GM21576 (cell line): ENCODE data around the gene ACAD10.
"Not testable (repeated sequence)": the region's sequence is repeated elsewhere in the genome, so short reads cannot be mapped to it uniquely, and the experiment has no call there.

Experiments used
- ATAC-seq: cut with Tn5 transposase; IDR thresholded peaks from one replicate; pipeline ENCODE4 v1.9.1; 2021; ENCODE audit warnings: mild to moderate bottlenecking, moderate library complexity; ENCODE audit not compliant: unreplicated experiment

ACAD10 gene

DNA sequence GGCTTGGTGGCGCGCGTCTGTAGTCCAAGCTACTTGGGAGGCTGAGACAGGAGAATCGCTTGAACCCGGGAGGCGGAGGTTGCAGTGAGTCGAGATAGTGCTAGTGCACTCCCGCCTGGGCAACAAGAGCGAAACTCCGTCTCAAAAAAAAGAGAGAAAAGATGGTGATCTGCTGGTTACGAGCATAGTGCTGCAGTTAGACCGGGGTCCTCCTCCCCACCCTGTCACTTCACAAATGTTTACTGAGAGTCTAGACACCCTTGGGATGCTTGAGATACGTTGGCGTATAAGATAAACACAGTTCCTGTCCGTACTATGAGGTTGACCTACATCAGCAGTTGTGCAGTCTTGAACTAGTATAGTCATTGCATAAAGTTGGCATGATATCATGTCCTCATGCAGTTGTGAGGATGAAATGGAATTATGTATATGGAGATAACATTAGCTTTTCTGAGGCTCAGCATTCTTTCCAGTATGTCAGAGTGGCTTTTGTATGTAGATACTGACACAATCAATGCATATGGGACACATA lies 787 bp downstream of the ACAD10 start:
- ATAC-seq, result no peak

GRCh38 chr12:111687255-111687654 lies 1.4 kb downstream of the ACAD10 start:
- ATAC-seq, result no peak

DNA sequence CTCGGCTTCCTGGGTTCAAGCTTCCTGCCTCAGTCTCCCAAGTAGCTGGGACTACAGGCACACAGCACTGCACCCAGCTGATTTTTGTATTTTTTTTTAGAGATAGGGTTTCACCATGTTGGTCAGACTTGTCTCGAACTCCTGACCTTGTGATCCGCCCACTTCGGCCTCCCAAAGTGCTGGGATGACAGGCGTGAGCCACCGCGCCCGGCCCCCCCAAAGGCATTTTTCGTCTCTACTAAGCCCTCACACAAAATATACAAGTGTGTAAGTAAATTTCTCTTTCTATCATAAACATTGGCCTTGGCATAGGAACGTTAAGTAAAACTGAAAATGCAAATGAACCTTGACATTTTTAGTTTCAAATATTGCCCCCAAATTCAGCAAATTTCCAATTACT lies 2.1 kb downstream of the ACAD10 start:
- ATAC-seq, result no peak

- ATAC-seq, result no peak
Observed at GRCh38 chr12:111691262-111691661, 5.4 kb downstream of the ACAD10 start.

DNA sequence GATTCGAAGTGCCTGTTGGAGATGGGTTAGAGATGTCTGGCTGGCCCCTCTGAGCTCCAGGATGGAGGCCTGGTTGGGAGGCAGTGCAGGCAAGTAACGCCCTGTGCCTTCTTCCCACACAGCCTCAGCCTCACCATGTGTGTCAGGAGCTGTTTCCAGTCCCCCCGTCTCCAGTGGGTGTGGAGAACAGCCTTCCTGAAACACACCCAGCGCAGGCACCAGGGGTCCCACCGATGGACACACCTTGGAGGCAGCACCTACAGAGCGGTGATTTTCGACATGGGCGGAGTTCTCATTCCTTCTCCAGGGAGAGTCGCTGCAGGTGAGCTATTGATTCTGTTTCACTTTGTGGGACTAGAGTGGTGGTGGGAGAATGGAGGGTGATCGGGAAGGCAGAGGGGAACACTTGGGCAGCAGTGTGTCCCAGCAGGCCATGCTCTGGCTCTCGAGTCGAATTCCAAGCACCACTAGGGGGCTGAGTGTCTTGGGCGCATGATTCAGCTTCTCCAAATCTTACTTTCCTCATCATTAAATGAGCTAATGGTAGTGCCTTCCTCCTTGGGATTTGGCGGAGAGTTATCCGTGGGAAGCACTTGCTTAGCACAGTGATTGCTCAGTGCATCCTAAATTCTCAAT lies 6.8 kb downstream of the ACAD10 start:
- ATAC-seq, result no peak

DNA sequence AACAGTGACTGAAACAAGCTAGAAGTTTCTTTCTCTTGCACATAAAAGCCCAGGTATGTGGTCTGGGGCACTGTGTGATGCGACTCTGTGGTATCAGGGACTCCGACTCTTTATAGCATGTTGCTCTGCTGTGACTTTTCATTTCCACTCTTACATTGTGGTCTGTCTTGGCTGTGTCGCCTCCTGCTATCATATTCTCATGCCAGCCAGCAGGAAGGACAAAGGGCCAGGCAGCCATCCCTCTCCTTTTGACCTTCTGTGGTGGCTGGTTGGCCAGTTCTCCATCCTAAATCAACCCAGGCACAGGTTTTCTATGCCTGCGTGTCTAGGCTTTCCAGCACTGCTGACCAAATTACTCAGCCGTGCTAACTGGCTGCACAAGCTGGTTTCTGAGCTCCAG lies 8.0 kb downstream of the ACAD10 start:
- no peak for ATAC-seq

DNA sequence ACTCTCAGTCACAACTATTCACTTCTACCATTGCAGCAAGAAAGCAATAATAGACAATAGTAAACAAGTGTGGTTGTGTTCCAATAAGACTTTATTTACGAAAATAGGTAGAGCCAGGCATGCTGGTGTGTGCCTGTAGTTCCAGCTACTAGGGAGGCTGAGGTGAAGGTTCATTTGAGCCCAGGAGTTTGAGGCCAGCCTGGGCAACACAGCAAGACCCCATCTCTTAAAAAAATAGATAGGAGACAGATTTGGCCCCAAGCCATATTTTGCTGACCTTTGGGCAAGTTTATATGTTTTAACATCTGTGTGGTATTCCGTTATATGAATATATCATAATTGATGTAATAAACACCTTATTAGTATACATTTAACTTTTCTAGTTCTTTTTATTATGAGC lies 14.1 kb downstream of the ACAD10 start:
- ATAC-seq, result no peak

- ATAC-seq, result no peak
Observed at GRCh38 chr12:111705672-111706071, 19.8 kb downstream of the ACAD10 start.

DNA sequence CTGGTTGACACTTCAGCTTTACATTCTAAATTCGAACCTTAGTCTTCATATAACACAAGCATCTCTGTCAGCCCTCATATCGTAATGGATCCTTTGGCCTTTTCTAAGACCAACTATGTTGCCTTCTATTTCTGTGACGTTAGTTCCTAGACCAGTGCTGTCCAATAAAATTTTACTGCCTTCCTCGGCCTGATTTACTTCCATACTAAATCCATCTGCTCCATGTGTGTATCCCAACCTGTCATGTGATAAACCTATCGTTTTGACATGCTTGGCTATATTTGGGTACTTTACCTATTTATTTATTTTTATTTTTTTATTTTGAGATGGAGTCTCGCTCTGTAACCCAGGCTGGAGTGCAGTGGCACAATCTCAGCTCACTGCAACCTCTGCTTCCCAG lies 20.3 kb downstream of the ACAD10 start:
- ATAC-seq, result no peak

DNA sequence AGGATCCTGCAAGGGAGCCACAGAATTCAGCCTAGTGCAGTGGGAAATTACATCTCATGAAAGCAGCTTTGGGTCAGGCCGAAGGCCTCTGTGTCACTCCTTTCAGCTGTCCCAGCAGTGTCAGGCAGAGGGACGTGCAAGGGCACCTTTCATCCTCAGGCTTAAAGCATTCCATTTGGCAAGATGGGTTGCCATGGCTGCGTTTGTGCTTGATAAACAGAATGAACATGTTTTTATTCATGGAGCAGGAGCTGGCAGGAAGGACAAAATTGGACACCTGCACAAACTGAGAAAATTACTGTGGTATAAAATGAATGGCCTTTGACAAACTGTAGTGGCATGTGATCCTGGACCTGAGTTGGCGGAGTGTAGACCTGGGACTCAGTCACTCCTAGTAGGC lies 29.4 kb downstream of the ACAD10 start:
- no peak for ATAC-seq

DNA sequence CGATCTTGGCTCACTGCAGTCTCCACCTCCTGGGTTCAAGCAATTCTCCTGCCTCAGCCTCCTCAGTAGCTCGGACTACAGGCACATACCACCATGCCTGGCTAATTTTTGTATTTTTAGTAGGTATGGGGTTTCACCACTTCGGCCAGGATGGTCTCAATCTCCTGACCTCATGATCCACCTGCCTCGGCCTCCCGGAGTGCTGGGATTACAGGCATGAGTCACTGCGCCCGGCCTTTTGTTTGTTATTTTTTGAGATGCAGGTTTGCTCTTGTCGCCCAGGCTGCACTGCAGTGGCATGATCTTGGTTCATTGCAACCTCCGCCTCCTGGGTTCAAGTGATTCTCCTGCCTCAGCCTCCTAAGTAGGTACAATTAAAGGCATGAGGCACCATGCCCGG lies 33.5 kb downstream of the ACAD10 start:
- ATAC-seq, result not testable (repeated sequence)

GRCh38 chr12:111720457-111720856 lies 34.6 kb downstream of the ACAD10 start:
- ATAC-seq, result no peak

GRCh38 chr12:111723646-111724360 lies 38.0 kb downstream of the ACAD10 start:
- ATAC-seq, result not testable (repeated sequence)

GRCh38 chr12:111728795-111729194 lies 42.9 kb downstream of the ACAD10 start:
- no peak for ATAC-seq

DNA sequence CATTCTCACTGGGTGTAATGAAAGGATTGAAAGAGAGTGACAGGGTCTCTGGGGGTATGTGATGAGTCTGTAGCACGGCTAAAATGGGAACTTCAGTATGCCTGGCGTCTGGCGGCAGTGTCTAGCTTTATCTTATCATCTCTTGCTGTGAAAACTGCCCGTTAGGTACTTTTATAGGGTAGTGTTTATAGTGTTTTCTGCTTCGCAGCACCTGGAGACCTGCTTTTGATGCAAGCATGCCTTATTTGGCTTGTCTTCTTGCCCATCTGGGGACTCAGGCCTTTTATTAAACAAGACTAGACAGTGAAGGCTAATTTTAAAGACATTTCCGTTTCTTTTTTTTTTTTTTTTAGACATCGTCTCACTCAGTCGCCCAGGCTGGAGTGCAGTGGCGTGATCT lies 44.6 kb downstream of the ACAD10 start:
- no peak for ATAC-seq

GRCh38 chr12:111732786-111733185 lies 46.9 kb downstream of the ACAD10 start:
- no peak for ATAC-seq

- no peak for ATAC-seq
Observed at GRCh38 chr12:111733340-111733915, 47.6 kb downstream of the ACAD10 start.

DNA sequence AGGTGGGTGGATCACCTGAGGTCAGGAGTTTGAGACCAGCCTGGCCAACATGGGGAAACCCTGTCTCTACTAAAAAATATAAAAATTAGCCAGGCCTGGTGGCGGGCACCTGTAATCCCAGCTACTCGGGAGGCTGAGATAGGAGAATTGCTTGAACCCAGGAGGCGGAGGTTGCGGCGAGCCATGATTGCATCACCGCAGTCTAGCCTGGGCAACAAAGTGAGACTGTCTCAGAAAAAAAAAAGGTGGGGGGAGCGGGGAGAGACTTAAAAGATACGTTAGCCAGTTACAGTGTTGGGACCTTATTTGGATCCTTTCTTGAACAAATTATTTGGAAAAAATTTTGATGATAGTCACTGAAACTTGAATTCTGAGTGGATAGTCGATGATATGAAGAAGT lies 53.7 kb downstream of the ACAD10 start:
- not testable (repeated sequence) for ATAC-seq

- no peak for ATAC-seq
Observed at GRCh38 chr12:111741235-111741812, 55.5 kb downstream of the ACAD10 start.

- ATAC-seq, result no peak
Observed at GRCh38 chr12:111745211-111745610, 59.4 kb downstream of the ACAD10 start.

DNA sequence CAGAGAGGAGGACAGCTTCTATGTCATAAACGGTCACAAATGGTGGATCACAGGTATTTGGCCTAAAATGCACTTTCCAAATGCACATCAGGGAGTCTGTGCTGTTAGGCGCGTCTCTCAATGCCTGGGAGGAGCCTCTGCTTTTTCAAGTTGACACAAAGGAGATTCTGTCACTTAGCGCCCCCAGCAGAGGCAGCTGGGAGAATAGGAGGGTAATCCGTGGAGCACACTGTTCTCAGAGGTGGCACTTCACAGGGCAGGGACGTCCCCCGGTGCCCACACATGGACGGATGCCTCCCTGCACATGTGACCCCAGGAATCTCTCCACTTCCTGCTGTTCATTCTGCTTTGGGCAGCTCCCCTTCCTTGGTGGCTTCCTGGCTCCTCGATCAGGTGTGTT lies 61.5 kb downstream of the ACAD10 start:
- no peak for ATAC-seq
